Fibroblast of the aortic adventitia (primary cell): ENCODE measurements around the gene TAF4. TPM values are rescaled to one million over a fixed set of nuclear protein-coding genes. Genes with fewer than 3 reads are reported as not detected.

ENCODE experiments used
- DNase-seq: peaks from one replicate; pipeline ENCODE4 v3.0.0-alpha.2; 2010; ENCODE audit warnings: low read depth
- H3K4me3 ChIP-seq: 2 replicates; pipeline ENCODE4 v1.5.1; 2011; ENCODE audit warnings: low read depth, mild to moderate bottlenecking, control low read depth, low read length, moderate library complexity
- CTCF ChIP-seq: IDR thresholded peaks from 2 replicates; pipeline ENCODE4 v1.5.1; 2011; ENCODE audit warnings: mild to moderate bottlenecking, low read length, control low read depth, inconsistent platforms; ENCODE audit not compliant: insufficient read depth
- total RNA-seq: library from RNA; depleted of rRNA; stranded (reverse); fragments of >200 nt; gene quantifications from 2 replicates; pipeline ENCODE4 v1.2.3, GENCODE V29; 2012; ENCODE audit warnings: low replicate concordance

Gene TAF4
- total RNA-seq, 1 donor, result 5.4 TPM

DNA sequence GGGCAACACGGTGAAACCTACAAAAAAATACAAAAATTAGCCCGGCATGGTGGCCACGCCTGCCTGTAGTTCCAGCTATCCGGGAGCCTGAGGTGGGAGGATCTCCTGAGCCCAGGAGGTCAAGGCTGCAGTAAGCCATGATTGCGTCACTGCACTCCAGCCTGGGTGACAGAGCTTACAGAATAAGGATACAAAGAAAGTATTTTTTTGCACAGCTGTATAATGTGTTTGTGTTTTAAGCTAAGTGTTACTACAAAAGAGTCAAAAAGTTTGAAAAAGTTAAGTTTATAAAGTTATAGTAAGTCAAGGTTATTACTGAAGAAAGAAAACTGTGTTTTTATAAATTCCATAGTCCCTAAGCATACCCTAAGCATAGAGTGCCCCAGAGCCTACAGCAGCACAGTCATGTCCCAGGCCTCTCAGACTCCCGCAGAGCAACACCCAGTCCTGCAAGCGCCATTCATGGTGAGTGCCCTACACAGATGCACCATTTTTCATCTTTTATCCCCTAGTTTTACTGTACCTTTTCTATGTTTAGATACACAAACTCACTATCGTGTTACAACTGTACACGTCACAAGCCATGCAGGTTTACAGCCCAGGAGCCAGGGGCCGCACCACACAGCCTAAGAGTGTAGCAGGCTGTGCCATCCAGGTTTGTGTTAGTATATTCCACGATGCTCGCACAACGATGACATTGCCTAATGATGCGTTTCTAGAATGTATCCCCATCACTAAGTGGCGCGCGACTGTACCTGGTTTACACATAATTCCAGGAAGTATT is 22.4 kb downstream of the TAF4 start:
- H3K4me3 ChIP-seq, result no peak overlapping the region
- DNase-seq, result no peak
- no peak for TF ChIP-seq CTCF

DNA sequence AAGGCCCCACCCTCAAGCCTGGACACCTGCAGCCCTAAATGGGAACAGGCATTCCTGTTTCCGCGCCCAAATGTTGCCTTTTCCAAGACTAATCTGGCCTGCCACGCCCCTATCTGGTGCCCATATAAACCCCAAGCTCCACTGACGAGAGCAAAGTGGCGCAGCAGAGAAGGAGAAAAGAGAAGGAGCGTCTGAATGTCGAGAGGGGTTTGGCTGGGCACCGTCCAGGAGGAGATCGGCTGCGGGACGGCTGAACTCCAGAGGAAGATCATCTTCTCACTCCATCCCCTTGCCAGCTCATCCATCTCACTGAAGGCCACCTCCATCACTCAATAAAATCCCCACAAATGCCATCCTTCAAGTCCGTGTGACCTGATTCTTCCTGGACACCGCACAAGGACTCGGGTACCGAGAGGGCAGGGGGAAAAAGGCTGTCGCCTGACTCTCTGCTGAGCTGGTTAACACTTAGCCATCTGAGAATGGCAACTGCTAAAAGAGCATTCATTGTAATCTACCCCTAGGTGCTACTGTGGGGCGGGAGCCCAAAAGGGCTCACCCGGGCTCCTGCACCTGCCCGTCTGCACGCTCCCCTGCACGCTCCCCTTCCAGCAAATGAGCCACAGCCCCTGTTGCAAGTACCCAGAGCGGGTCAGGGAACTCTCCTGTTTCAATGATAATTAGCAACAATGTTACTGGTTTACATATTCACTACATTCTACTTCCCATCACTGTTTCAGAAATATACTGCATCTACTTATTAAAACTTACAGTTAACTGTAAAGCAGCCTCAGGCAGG is 23.5 kb downstream of the TAF4 start:
- no peak for DNase-seq
- no peak for TF ChIP-seq CTCF
- no peak overlapping the region for H3K4me3 ChIP-seq

DNA sequence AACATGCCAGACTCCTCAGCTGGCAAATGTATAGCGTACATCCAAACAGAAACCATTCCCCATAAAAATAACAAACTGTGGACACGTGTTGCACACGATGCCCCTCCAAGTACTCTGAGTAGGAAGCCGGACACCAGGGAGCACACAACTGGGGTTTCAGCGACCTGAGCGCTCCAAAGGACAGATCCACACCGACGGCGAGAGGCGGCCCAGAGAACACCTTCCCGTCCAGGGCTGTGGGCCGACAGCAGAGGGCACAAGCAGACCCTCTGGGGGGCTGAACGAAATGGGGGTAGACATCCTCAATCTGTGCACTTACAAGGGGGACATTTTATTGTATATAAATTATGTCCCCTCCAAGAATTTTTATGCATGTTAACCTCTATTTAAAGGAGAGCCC is 24.7 kb downstream of the TAF4 start:
- no peak for DNase-seq
- no peak overlapping the region for H3K4me3 ChIP-seq
- TF ChIP-seq CTCF, result no peak

DNA sequence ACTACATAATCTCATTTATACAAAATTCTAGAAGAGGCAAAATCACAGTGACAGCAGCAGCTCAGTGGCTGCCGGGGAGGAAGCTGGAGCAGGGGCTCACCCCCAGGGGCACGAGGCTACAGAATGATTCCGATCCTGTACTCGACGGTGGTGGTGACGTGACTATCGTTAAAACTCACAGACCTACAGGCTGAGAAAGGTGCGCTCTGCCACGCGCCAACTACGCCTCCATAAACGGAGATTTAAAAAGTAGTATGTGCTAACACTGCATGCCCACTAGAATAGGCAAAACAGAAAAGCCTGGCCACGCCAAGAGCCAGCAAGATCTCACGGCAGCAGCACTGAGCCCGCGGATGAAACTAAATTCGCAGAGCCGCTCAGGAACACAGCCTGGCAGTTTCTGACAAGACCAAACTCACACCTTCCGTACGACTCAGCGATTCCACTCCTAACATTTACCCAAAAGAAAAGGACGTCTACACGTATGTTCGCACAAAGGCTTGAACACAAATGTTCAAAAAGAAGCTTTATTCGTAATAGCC is 25.2 kb downstream of the TAF4 start:
- DNase-seq, result no peak
- H3K4me3 ChIP-seq, result no peak overlapping the region
- no peak for TF ChIP-seq CTCF

DNA sequence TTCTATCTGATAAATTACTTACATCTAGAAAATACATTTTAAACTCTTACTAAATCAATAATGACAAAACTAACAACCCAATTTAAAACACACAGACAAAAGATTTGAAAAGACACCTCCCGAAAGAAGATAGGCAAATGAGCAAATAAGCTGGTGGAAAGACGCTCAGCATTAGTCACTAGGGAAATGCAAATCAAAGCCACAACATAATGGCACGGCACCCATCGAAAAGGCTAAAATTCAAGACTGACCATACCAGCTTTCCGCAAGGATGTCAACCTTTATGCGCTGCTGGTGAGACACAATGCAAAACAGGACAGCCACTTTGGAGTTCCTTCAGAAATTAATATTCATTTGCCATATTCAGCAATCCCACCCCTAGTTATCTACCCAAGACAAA is 25.9 kb downstream of the TAF4 start:
- TF ChIP-seq CTCF, result no peak
- no peak for DNase-seq
- H3K4me3 ChIP-seq, result no peak overlapping the region

GRCh38 chr20:62032609-62033368 is 32.9 kb downstream of the TAF4 start:
- peak; percentile 65 for DNase-seq
- H3K4me3 ChIP-seq, result no peak overlapping the region
- no peak for TF ChIP-seq CTCF
